Activated T-cell treated with anti-CD3 and anti-CD28 coated beads, Interleukin-2, amount 50 U/mL, for 72 hours (primary cell): ENCODE results near the gene CCDC88A. TPM values are rescaled to one million over a fixed set of nuclear protein-coding genes. Genes with fewer than 3 reads are reported as not detected.

Experiments
- ATAC-seq, 2 donors: fragments of 150-1000 bp; cut with Tn5 transposase; replicated peaks in 1 of 2; 2 replicates each; pipeline ENCODE4 v1.10.0; 2021; ENCODE audit warnings: moderate library complexity in 2 of 2, mild to moderate bottlenecking in 1 of 2
- DNase-seq, 2 donors: peaks; one replicate each; pipeline ENCODE4 v3.0.0; 2021 to 2022; ENCODE audit warnings: mixed read lengths in 1 of 2
- H3K27ac Mint-ChIP-seq: one replicate; pipeline ENCODE4 v1.8.0; 2022; ENCODE audit warnings: mild to moderate bottlenecking, moderate library complexity, mixed read lengths
- H3K27me3 Mint-ChIP-seq: one replicate; pipeline ENCODE4 v1.8.0; 2022; ENCODE audit warnings: low read depth, mixed read lengths
- H3K36me3 Mint-ChIP-seq, 2 donors: one replicate each; pipeline ENCODE4 v1.8.0; 2022; ENCODE audit warnings: mixed read lengths in 2 of 2, mild to moderate bottlenecking in 1 of 2; ENCODE audit not compliant: insufficient read depth in 2 of 2
- H3K4me1 Mint-ChIP-seq: one replicate; pipeline ENCODE4 v1.8.0; 2022; ENCODE audit warnings: low read depth, mixed read lengths
- H3K4me3 Mint-ChIP-seq, 2 donors: one replicate each; pipeline ENCODE4 v1.8.0; 2022; ENCODE audit warnings: mild to moderate bottlenecking in 2 of 2, mixed read lengths in 2 of 2, moderate library complexity in 2 of 2
- H3K9me3 Mint-ChIP-seq, 2 donors: one replicate each; pipeline ENCODE4 v1.8.0; 2022; ENCODE audit warnings: mixed read lengths in 2 of 2
- total RNA-seq, 2 donors: library from RNA; stranded (reverse); gene quantifications; one replicate each; pipeline ENCODE4 v1.2.3, GENCODE V29; 2022

CCDC88A gene
- total RNA-seq, 2 donors from 2014 or later: 9.6 to 13.8 TPM

- Mint-ChIP-seq H3K4me1 (no peaks in the 10 kb centered on the region), H3K36me3 (no peaks in the 10 kb centered on the region), H3K4me3 (no peak overlapping the region), H3K27ac (no peak overlapping the region), H3K27me3 (peaks cover 13% of the 10 kb centered on the region), H3K9me3 (no peaks in the 10 kb centered on the region)
- DNase-seq (no peak), ATAC-seq (no peak)
These were observed 18.9 kb upstream of the CCDC88A start for GRCh38 chr2:55438391-55439100.

- Mint-ChIP-seq H3K9me3 (no peaks in the 10 kb centered on the region), H3K4me1 (no peaks in the 10 kb centered on the region), H3K27me3 (peaks cover 5% of the 10 kb centered on the region), H3K4me3 (no peak overlapping the region), H3K27ac (no peak overlapping the region), H3K36me3 (no peaks in the 10 kb centered on the region)
- DNase-seq (no peak), ATAC-seq (no peak)
These were observed 18.1 kb upstream of the CCDC88A start for GRCh38 chr2:55437515-55438390.

GRCh38 chr2:55431982-55432627 is 12.4 kb upstream of the CCDC88A start:
- DNase-seq (no peak), ATAC-seq (peak; percentile 25 to 44)
- Mint-ChIP-seq H3K36me3 (no peaks in the 10 kb centered on the region), H3K4me1 (peaks cover 5% of the 10 kb centered on the region), H3K27ac (no peak overlapping the region), H3K4me3 (no peak overlapping the region), H3K27me3 (no peaks in the 10 kb centered on the region), H3K9me3 (no peaks in the 10 kb centered on the region)

GRCh38 chr2:55430211-55430975 is 10.7 kb upstream of the CCDC88A start:
- DNase-seq (no peak), ATAC-seq (no peak)
- Mint-ChIP-seq H3K4me3 (no peak overlapping the region), H3K36me3 (no peaks in the 10 kb centered on the region), H3K27me3 (no peaks in the 10 kb centered on the region), H3K4me1 (peaks cover 5% of the 10 kb centered on the region), H3K27ac (no peak overlapping the region), H3K9me3 (no peaks in the 10 kb centered on the region)

GRCh38 chr2:55428258-55428657 is 8.6 kb upstream of the CCDC88A start:
- DNase-seq (no peak), ATAC-seq (no peak)
- Mint-ChIP-seq H3K4me1 (peaks cover 5% of the 10 kb centered on the region), H3K36me3 (no peaks in the 10 kb centered on the region), H3K4me3 (no peak overlapping the region), H3K9me3 (no peaks in the 10 kb centered on the region), H3K27me3 (peaks cover 9% of the 10 kb centered on the region), H3K27ac (no peak overlapping the region)

GRCh38 chr2:55425431-55425831 is 5.8 kb upstream of the CCDC88A start:
- H3K4me3 Mint-ChIP-seq: no peak overlapping the region
- no peaks in the 10 kb centered on the region for H3K36me3 Mint-ChIP-seq
- ATAC-seq: no peak
- H3K4me1 Mint-ChIP-seq: peaks cover 10% of the 10 kb centered on the region
- H3K27me3 Mint-ChIP-seq: peaks cover 19% of the 10 kb centered on the region
- DNase-seq: no peak
- no peak overlapping the region for H3K27ac Mint-ChIP-seq
- no peaks in the 10 kb centered on the region for H3K9me3 Mint-ChIP-seq

GRCh38 chr2:55422876-55423665 is 3.4 kb upstream of the CCDC88A start:
- no peak overlapping the region for H3K27ac Mint-ChIP-seq
- no peaks in the 10 kb centered on the region for H3K9me3 Mint-ChIP-seq
- peaks cover 0 to 4% of the 10 kb centered on the region in 2 donors for H3K36me3 Mint-ChIP-seq
- peaks cover 29% of the 10 kb centered on the region for H3K4me1 Mint-ChIP-seq
- peak overlapping the region in 1 of 2 donors; percentile 12 for H3K4me3 Mint-ChIP-seq
- ATAC-seq (no peak), DNase-seq (no peak)
- peaks cover 32% of the 10 kb centered on the region for H3K27me3 Mint-ChIP-seq

GRCh38 chr2:55421326-55421725 is 1.7 kb upstream of the CCDC88A start:
- Mint-ChIP-seq H3K4me1 (peaks cover 35% of the 10 kb centered on the region), H3K27me3 (peaks cover 34% of the 10 kb centered on the region), H3K36me3 (peaks cover 0 to 4% of the 10 kb centered on the region in 2 donors), H3K4me3 (peak overlapping the region; percentile 53 to 61), H3K9me3 (no peaks in the 10 kb centered on the region), H3K27ac (no peak overlapping the region)
- no peak for ATAC-seq
- no peak for DNase-seq

- DNase-seq (no peak), ATAC-seq (no peak)
- H3K27ac Mint-ChIP-seq: no peak overlapping the region
- peak overlapping the region; percentile 90 to 93 for H3K4me3 Mint-ChIP-seq
- no peaks in the 10 kb centered on the region for H3K9me3 Mint-ChIP-seq
- H3K27me3 Mint-ChIP-seq: peaks cover 34% of the 10 kb centered on the region
- peaks cover 35% of the 10 kb centered on the region for H3K4me1 Mint-ChIP-seq
- peaks cover 0 to 4% of the 10 kb centered on the region in 2 donors for H3K36me3 Mint-ChIP-seq
These were observed 1.2 kb upstream of the CCDC88A start for GRCh38 chr2:55420871-55421270.

- H3K9me3 Mint-ChIP-seq: no peaks in the 10 kb centered on the region
- ATAC-seq: no peak
- H3K27me3 Mint-ChIP-seq: peaks cover 34% of the 10 kb centered on the region
- H3K36me3 Mint-ChIP-seq: peaks cover 0 to 4% of the 10 kb centered on the region in 2 donors
- DNase-seq: no peak
- H3K4me3 Mint-ChIP-seq: peak overlapping the region; percentile 90 to 93
- peak overlapping the region; percentile 76 for H3K27ac Mint-ChIP-seq
- H3K4me1 Mint-ChIP-seq: peaks cover 35% of the 10 kb centered on the region
These were observed 726 bp upstream of the CCDC88A start for GRCh38 chr2:55420439-55420725.

GRCh38 chr2:55419233-55419678 is 400 bp downstream of the CCDC88A start:
- Mint-ChIP-seq H3K4me3 (peak overlapping the region; percentile 90 to 93), H3K9me3 (no peaks in the 10 kb centered on the region), H3K27ac (peak overlapping the region; percentile 11), H3K27me3 (peaks cover 33% of the 10 kb centered on the region), H3K36me3 (peaks cover 0 to 4% of the 10 kb centered on the region in 2 donors), H3K4me1 (peaks cover 35% of the 10 kb centered on the region)
- ATAC-seq (peak; percentile 39 to 50), DNase-seq (peak; percentile 21 to 40)
